HG02763 (cell line): ENCODE data around the gene SERINC5.

ENCODE experiments used
- ATAC-seq: cut with Tn5 transposase; IDR thresholded peaks from one replicate; pipeline ENCODE4 v1.9.1; 2021; ENCODE audit warnings: mild to moderate bottlenecking, moderate library complexity; ENCODE audit not compliant: unreplicated experiment

Gene SERINC5

DNA sequence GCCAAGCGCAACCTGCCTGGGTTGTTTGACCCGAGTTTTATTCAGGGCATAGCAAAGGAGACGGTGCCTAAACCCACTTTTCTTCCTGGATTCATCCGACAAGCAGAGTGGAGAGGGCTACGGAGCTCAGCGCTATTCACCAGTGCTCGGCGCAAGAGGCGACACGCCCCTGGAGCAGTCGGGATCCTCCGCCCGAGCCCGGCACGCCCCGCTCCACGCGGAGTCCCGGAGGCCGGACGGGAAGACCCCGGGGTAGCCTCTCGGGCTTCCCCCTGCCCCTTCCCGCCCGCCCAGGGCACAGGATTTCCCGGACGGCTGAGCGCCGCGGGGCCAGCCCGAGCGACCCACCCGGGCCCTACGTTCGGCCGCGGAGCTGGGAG lies 427 bp downstream of the SERINC5 start:
- peak; percentile 35 for ATAC-seq

DNA sequence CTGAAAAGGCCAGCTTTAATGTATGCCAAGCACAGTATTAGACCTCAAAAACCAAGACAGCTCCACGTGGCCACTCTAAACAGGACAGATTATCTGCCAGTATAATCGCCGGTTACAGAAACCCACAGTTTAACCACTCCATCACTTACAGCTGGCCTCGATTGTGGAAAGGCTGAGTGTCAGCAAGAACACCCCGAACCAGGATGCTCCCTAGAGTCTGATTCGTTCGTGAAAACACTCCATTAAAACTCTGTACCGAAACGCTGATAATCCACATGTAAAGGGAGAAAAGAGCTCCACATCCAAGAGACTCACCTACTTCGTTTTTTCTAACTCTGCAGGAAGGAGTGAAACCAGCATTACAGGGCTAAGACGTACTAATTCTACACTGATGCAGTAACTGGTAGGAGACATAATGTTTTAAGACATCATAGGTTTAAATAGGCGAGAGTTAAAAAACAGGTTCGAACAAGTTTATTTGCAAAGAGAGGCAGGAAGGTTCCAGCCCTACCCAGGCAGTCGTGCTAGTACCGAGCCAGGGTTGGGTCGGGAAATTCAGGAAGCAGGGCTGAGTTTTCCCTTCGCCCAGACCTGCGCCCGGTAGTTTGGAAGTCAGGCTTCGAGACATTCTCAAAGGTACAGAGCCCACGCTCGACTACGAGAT lies 949 bp downstream of the SERINC5 start:
- no peak for ATAC-seq

DNA sequence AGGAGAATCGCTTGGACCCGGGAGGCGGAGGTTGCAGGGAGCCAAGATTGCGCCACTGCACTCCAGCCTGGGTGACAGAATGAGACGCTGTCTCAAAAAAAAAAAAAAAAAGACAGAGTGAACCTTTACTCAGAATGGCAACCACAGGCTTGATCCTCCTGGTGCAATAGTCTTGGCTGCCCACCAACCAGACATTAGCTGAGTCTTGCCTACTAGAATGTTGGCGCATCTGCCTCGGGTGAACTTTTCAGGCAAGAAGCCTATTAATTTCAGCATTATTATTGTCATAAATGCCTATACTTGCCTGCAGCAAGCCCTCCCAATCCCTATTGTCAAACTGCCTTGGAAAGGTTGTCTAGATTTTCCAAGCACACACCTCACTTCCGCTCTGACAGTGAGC lies 4.2 kb downstream of the SERINC5 start:
- ATAC-seq = no peak

DNA sequence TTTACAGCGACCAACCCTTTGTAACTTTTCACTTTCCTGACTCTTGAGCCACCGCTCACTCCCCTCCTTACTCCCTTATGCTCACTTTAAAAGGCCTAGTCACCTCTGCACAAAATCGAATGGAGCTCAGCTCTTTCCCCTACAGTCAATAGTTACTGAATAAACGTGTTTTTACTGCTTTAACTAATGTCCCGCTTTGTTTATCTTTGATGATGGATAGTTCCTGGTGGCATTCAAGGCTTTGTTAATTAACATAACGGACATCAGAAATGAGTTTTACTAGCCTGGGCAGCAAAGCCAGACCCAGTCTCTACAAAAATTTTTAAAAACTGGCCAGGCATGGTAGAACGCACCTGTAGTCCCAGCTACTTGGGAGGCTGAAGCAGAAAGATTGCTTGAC lies 5.0 kb downstream of the SERINC5 start:
- ATAC-seq = no peak

DNA sequence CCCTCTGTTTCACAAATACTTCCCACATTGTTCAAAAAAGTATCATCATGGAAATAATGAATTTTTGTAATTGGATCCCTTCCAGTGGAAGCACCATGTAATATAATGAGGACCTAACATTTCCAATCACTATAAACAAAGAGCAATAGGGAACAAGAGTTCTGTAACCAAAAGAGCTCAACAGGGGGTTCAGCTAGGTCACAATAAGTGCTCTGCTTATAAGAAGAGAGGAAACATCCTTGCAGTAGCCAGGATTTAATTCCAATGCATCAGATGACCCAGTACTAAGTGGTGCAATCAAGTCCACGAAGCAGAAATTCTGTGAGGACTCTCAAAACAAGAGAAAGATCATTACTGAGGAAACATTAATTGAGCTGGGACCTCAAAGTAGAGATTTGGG lies 5.9 kb downstream of the SERINC5 start:
- ATAC-seq = no peak

GRCh38 chr5:80248378-80248777 lies 7.5 kb downstream of the SERINC5 start:
- no peak for ATAC-seq

DNA sequence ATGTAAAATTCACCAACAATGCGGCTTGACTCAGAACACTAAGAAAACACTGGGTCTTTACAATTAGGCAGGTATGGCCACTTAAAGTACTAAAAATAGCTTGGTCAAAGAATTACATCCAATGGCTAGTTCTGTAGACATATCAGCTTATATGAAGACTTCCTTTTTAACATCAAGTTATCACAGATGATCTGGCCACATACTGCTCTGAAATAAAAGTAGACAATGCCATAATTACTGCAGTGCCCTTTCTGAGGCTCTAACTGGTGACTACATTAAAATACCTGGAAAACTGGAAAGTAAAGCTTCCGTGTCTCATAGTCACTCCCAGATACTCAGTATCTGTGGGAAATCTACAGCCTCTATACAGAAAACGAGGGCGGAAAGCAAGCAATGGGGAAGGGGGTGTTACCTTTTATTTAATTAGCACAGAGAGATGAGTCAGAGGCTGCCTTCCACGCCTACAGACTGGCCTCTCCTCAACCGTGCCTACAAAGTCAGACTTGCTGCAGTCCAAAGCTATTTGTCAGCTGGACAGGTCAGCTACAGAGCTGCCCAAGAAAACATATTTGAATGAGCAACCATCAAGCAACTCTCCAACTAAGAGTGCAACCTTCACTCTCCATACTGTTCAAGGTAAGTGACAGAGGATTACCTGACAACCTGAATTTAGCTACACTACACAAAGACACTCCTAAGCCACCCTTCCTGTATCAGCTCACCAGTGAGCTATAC lies 8.7 kb downstream of the SERINC5 start:
- peak; percentile 82 for ATAC-seq

GRCh38 chr5:80246001-80246758 lies 9.7 kb downstream of the SERINC5 start:
- no peak for ATAC-seq

- ATAC-seq = no peak
These were observed 12.3 kb downstream of the SERINC5 start for GRCh38 chr5:80243567-80243966.

GRCh38 chr5:80242849-80243248 lies 13.0 kb downstream of the SERINC5 start:
- no peak for ATAC-seq

DNA sequence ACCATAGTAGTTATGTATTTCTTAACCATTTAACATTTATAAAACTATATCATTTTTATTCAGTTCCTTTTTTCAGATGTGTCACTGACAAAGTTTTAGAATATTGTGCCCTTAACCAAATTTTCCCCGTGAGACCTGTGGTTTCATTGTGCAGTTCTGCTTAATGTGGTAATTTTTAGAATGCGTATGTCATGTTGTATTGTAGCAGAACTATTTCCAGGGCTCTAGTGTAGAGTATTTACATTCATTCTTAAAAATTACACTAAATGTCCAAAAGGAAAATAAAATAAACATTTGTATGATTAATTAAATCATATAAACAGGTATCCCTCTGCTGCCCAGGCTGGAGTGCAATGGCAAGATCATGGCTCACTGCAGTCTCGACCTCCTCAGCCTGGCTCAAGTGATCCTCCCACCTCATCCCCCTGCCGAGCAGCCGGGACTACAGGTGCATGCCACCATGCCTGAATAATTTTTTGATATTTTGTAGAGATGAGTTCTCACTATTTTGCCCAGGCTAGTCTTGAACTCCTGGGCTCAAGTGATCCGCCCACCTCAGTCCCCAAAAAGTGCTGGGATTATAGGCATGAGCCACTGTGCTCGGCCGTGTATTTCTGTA lies 15.4 kb downstream of the SERINC5 start:
- no peak for ATAC-seq

- no peak for ATAC-seq
These were observed 16.0 kb downstream of the SERINC5 start for GRCh38 chr5:80239680-80240367.

DNA sequence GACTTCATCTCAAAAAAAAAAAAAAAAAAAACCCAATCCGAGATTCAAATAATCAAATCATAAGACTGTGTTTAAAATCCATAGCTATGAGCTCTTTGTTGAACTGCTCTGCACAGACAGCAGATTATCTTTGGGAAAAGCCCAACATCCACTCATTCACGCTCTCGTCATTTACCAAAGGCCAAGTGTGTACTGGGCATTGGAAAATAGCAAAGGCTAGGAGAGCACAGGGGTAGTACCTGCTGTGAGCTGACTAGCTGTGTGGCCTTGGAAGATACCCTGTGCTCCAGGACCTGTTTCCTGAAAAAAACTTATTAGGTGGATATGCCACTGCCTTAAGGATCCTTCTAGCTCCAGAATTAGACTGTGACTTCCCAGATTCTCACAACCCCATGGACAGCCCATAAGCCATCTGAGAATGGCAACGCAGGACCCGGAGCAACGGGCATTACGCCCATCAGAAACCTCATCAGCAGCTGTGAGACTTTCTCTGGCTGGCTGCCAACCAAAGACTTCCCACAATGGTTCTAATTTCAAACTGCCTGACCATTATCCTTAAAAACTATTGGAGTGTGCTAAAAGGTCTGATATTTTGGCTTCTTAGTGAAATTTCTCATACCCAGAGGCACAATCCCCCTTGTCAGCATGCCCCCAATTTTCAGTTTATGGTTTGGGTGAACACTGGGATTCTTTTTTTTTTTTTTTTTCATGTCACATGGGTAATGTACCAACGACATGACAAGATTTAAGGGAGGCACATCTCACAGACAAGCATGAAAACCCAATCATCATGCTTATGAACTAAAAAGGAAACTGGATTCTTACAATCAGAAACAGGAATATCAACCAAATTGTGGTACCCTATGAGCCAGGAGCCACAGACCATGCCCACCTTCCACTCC lies 16.8 kb downstream of the SERINC5 start:
- no peak for ATAC-seq

DNA sequence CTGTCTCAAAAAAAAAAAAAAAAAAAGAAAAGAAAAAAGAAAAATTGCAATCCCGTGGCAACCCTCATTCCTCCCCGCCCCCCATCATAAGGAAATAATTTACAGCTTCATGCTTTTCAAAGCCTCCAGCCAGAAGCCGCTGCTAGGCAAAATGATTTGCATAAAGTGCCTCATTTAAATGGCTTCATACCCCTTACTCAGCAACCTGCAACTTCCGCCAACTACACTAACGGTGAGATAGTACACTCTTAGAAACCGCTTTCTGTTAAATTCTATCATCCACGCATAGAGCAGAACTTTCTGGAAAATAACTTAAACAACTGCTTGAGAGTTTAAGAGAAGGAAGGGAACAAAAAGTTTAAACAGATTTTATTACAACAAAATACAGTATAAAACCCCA lies 17.8 kb downstream of the SERINC5 start:
- no peak for ATAC-seq

DNA sequence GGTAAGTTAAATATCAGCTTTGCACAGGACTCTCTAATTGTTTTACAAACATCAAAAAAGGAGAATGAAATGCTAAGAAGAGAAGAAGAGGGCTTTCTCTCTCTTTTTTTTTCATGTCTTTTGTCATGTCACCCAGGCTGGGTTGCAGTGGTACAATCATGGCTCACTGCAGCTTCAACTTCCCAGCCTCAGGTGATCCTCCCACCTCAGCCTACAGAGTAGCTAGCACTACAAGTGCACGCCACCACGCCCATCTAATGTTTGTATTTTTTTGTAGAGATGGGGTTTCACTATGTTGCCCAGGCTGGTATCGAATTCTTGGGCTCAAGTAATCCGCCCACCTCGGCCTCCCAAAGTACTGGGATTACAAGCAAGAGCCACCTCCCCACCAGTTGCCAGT lies 18.6 kb downstream of the SERINC5 start:
- no peak for ATAC-seq

DNA sequence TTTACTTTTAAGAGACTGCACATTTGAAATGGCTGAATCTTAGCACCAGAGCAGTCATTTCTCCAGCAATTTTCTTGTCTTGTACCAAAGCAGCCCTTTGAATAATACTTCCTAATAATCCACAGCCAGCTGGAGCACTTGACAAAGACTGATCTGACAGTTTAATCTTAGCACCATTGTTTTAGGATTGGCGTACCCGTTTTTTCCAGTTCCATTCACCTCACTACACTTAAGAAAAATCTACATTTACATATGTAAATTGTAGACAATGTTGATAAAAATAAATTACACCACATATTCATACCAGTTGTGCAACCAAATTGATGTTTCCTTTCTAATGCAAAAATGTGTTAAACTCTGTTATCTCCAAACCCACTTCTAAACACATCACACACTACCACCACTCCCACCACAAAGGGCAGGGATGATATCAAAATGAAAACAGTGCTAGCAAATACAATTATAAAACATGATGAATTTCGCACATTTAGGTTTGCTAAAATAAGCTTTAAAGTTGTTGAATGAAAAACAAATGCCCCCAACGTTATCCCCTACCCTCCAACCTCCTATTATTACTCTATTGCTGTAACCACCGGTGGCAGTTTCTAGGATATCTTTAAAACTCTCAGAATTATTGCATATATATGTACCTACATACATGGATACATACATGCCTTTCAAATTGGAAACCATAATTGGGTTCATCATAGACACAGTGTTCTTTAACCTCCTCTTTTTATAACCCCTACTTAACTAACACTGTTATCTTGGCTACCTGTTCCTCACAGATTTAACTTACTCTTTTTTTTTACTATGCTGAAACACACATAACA lies 21.5 kb downstream of the SERINC5 start:
- no peak for ATAC-seq

- no peak for ATAC-seq
These were observed 24.2 kb downstream of the SERINC5 start for GRCh38 chr5:80231693-80232092.

DNA sequence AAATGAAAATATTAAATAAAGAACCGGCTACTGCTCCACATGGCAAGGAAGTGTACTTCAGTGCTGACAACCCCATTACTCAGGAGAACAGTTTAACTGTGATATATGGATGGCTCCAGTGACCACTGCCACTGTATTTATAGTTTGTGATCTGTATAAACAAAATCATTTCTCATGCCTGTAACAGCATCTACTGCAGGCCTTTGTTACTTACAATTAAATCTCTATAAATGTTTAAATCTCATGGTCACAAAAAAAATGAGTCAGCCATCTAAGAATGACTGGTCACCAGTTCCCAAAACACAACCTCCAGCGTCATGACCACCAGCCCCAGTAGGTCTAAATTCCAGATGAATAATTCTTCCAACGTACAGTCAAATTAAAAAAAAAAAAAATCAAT lies 24.6 kb downstream of the SERINC5 start:
- ATAC-seq = no peak
